Activated CD4-positive, alpha-beta T cell treated with anti-CD3 and anti-CD28 coated beads, Interleukin-2, amount 50 U/mL, for 48 hours (primary cell): ENCODE results near the gene OTOF.
A peak's percentile ranks its signal among the peaks of the same experiment; 100 is the strongest.

Experiments
- DNase-seq, 2 experiments: peaks; one replicate each; pipeline ENCODE4 v3.0.0-alpha.2; 2020

Gene OTOF

DNA sequence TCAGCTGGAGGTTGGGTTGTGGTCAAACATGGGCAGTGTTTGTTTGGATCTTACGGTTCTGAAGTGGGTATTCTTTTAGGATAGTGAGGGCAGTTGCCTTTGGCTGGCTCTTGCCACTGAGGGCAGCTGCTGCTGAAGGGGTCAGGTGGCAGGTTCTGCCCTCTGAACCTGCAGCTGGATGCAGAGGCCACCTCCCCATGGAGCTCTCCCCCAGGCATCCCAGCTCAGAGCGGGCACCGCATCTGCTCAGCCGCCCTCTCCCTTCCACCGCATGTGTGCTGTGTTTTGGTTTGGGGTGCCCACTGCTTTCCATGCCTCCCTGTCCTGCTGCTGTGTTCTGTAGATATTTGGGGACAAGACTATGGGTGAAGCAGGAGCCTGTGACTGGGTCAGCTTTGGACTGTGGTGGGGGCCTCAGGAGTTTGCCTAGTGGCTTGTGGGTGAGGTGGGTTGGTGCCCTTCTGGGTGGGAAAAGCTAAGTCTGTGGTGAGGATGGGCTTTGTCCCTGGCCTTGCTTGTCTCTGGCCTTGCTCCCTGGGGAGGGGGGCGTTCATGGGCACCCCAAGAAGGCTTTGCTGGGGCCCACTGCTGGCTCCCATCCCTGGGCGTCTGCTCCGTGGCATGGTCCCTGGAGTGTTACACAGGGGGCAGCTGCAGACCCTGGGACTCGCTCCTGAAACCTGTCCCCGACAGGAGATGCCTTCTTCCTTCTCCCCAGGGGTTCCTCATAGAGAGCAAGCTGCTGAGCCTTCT, 28.5 kb downstream of the OTOF start:
- DNase-seq: no peak

DNA sequence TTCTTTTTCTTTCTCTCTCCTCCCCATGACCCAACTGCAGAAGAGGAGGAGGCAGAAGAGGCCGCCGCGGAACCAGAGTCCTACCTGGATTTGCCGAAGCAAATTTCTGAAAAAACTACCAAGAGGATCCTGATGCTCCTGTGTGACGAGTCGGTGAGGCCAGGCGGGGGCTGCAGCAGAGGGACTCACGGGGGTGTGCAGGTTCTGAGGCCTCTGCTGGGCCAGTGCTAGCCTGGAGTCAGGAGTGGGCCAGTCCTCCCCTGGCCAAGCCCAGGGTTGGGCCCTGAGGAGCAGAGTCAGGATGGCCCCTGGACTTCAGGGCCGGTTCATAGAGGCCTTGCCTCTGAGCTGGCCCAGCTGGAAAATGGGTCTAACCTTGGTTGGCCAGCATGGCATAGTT, 29.3 kb downstream of the OTOF start:
- no peak for DNase-seq

DNA sequence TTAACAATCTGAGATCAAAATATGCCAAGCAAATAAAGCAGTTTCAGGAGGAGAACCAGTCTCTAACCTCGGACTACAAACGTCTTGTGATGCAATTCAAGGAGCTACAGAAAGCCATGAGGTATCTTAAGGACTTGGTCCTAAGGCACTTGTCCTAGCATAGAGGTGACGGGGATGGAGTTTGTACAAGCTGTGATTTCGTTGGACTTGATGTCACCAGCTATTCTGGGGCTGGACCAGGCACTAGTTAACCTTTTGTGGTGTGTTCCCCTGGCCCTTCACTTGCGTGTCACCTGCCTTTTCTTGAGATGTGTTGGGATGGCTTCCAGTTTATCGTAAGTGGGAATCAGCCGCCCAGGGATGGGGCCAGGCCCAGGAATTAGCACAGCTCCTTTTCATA, 33.7 kb downstream of the OTOF start:
- DNase-seq: no peak

DNA sequence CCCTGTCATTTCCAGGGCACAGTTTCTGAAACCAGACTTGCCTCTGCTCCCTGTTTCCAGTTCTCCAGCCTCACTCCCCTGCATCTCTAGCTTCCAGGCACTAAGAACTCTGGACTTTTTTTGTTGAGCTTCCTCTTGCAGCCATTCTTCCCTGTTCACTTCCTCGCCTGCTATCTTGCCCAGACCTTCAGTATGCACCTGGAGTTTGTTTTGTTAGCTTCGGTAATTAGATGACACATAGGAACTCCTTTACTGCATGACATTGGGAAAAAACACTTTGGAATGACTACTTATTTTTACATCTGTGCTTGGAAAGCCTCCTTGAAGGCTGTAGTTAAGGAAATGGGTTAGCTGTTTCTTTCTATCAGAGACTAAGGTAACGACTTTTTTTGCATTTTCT, 35.2 kb downstream of the OTOF start:
- DNase-seq: no peak

DNA sequence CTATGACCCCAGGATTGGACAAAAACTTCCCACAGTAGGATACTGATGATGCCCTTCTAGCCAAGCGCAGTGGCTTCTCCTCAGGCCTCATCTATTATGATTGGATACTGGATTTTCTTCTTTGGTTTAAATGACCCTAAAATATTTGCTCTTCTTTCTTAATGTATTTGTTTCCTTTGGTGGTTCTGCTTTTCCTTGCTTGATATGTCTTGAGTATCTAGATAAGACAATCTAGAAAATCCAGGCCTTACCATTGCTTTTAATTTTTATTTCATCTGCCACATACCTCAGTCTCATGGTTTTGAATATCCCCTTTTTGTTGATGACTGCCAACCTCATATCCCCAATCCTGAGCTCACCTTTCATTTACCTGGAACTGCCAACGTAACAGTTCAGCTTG, 35.6 kb downstream of the OTOF start:
- DNase-seq: no peak

DNA sequence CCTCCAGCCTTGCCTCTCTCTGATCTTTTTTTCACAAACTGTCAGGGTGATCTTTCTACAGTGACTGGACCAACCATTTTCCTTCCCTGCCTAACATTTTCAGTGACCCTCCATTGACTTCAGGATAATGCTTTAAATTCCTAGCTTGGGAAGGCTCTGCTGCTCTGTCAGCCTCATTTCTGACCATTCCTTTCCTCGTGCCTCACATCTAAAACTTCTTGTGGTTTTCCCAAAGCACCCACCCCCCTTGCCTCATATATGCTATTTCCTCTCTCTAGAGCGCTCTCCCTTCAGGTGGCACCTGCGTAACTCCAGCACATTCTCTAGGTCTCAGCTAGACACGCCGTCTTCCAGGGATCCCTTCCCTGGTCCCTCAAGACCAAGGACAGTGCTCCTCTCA, 39.0 kb downstream of the OTOF start:
- no peak for DNase-seq

DNA sequence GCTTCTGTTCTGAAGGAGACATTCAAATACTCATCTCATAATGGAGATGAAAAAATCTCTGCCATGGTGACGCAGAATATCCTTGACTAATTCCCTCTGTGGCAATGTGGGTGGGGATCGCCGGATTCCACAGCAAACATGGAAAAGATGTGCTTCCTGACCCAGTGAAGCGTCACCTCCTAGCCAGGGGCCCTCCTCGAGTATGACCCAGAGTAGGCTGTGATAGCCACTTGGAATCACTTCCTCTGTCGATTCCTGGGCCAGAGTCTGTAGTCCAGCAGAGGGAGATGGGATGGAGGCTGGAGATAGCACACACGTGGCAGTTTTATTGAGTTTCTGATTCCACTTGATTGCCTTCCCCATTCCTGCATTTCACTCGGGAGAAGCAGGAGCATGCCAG, 39.4 kb downstream of the OTOF start:
- no peak for DNase-seq

DNA sequence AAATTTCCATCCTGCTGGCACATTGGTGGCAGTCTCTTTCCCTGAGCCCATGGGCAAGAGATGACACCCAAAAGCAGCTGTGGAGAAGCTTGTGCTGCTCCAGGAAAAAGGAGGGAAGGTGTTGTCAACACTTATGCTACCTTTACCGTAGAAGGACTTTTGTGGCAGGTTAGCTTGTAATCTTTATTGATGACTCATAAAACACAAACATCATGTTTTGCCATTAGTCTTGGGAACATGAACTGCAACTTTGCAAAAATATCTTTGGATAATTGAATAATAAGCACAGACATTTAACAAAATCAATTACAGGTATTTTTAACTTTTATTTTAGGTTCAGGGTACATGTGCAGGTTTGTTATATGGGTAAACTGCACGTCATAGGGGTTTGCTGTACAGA, 42.8 kb downstream of the OTOF start:
- no peak for DNase-seq

DNA sequence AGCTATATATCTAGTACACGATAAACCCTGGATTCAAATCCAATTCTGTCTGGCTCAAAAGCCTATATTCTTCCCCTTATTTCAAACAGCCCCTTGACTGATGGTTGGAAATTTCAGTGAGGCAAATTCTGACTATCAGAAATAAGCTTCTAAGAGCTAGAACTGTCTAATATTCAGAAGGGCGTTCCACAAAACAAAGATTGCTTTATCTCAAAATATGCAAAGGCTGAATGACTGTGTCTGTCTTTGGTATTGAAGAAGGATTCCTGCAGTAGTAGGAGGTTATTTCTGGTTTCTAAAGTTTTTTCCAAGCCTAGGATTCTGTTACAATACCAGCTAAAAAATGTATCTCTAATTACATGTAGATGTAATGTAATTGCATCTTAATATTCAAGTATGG, 45.1 kb downstream of the OTOF start:
- no peak for DNase-seq

DNA sequence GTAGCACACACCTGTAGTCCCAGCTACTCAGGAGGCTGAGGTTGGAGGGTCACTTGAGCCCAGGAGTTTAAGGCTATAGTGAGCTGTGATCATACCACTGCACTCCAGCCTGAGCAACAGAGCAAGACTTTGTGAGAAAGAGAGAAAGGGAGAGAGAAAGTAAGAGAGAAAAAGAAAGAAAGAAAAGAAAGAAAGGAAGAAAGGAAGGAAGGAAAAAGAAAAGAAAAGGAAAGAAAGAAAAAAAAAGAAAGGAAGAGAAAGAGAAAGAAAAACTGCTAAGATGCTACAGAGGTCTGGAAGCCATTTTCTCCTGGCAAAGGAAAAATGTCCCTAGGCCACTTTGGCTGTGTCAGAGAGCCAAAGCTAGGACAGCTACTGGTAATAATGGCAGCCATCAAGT, 45.6 kb downstream of the OTOF start:
- no peak for DNase-seq

DNA sequence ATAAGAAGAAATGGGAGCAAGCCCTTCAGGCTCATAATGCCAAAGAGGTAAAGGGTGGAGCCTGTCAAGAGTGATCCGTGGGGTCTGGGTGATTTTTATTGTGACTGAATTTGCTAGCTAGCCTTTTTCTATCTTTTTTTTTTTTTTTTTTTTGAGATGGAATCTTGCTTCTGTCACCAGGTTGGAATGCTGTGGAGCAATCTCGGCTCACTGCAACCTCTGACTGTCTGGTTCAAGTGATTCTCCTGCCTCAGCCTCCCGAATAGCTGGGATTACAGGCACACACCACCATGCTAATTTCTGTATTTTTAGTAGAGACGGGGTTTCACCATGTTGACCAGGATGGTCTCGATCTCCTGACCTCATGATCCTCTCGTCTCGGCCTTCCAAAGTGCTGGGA, 47.1 kb downstream of the OTOF start:
- no peak for DNase-seq

DNA sequence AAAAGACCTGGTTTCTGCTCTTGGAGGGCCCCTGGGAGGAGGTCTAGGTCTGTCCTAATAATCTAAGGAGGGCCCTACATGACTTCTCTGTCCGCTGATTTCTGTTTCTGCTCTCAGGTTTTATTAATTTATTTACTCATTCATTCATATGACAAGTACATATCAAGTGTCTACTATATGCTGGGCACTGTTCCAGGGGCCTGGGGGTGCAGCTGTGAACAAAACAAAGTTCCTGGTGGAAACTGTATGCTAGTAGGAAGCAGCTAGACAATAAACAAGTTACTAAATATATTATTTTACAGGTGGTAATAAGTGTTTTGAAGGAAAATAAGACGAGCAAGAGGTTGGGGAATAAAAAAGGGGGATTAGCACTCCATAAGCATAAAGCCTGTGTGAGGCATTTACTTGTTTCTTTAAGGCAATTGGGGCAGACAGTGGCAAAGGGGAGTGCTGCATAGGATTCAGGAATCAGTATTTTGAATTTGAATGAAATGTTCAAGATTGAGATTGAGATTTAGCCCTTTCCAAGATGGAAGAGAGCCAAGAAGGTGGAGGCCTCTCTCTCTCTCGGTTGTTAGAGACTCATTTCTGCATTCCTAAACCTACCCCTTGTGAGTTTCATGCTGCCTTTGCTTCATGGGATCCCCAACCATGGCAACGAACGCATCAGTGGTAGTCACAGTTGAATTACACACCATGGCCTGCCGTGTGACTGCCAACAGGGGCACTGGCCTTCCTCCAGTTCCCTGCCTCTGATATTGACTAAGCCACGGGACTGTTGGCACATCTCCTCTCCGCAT, 47.9 kb downstream of the OTOF start:
- no peak for DNase-seq

DNA sequence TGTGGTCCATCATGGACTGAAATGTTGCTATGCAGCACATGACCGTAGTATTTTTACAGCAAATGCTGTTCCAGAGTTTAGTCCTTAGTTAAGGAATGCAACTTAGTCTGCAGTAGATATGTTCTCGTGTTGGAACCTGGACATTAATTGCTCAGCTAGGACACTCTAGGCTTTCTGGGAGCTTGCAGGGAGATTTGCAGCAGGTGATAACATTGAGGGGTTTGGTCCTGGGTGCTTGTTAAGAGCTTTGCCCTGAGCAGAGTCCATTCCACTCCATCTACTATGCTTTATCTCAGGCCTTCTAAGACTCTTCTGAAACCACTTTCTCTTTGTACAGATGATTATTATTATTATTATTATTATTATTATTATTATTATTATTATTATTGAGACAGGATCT, 49.1 kb downstream of the OTOF start:
- DNase-seq: no peak

DNA sequence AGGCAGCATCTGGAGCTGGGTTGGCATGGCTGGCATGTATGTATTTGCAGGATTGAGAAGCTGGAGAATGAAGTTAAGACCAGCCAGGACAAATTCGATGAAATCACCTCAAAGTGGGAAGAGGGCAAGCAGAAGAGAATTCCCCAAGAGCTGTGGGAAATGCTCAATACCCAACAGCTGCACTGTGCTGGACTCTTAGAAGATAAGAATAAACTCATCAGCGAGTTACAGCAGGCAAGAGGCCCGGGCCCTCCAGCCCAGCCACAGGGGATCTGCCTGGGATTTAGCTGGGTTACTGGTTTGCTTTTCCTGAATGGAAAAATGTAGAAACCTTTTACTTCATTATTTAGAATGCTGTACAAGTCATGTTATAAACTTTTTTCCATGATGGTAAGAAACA, 53.7 kb downstream of the OTOF start:
- no peak for DNase-seq

DNA sequence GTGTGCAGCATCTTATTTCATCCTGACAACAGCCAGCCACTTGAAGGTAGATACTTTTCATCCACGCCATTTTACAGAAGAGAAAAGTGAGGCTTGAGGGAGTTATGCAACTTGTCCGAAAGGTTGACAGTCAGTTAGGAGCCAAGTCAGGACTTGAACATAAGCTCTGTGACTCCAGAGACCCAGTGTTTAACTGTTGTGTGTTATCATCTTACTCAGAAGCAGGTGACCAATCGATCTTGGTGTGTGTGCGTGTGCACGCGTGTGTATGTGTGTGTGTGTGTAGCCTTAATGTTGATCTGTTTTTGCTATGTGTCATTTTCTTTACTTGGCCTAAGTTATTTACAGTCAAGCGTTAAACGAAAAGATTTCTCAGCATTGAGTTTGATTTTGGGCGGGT, 54.2 kb downstream of the OTOF start:
- no peak for DNase-seq

DNA sequence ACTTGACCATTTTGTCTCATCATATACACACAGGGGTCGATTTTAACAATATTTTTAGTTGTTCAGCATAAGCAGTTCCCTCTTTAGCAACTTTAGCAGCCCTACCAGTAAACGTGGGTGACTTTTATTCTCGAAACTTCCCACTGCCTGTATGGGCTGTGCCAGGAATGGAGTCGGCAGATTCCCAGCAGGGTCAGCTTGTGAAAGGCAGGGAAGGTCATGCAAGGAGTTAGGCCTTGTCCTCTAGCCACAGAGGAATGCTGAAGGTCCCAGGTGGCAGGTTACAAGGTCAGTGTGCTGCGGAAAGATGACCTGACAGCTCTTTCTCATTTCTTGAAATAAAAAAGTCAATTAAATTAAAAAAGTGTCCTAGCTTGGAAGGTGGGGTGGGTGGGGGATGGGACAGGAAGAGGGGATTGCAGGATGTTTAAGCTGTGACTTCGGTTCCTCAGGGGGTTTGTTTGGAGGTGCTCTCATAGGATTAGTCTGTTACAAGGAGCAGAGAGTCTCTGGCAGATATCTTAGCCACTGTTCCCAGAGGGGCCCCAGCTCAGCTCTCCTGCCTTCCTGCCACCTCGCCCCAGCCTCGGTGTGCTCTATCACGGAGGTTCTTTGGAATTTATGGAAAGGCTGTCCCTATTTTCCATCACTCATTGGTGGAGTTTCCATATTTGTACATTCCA, 54.8 kb downstream of the OTOF start:
- no peak for DNase-seq

DNA sequence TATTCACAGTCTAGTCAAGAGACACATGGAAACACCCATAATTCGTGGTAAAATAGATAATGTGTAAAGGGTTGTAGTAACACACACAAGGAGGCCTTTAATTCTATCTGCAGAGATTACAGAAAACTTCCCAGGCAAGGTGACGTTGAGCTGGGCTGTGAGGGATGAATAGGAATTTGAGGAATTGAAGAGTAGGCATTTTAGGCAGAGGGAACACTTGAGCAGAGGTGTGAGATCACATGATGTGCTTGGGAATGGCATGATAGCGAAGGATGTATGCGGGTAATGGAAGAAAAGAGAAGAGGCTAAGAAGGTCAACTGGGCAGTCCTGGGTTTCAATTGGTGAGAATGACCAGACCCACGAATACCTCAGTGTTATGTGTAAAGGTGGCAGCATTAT, 56.0 kb downstream of the OTOF start:
- no peak for DNase-seq

DNA sequence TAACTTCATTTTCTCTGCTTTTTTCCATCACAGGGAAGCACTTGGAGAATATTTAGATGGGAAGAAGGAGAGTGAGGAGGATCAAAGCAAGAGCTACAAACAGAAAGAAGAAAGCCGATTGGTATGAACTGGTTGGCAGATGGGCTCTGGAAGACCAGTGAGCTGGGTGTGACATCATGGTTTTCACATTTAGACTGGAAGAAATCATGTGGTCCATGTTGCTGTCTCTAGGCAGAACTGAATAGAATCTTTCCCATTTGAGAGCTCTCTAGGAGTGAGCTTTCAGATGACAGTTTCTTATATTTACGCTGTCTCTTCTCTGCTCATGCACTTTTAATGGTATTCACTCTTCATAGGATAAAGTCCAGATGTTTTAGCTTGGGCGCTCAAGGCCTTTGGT, 63.6 kb downstream of the OTOF start:
- no peak for DNase-seq

DNA sequence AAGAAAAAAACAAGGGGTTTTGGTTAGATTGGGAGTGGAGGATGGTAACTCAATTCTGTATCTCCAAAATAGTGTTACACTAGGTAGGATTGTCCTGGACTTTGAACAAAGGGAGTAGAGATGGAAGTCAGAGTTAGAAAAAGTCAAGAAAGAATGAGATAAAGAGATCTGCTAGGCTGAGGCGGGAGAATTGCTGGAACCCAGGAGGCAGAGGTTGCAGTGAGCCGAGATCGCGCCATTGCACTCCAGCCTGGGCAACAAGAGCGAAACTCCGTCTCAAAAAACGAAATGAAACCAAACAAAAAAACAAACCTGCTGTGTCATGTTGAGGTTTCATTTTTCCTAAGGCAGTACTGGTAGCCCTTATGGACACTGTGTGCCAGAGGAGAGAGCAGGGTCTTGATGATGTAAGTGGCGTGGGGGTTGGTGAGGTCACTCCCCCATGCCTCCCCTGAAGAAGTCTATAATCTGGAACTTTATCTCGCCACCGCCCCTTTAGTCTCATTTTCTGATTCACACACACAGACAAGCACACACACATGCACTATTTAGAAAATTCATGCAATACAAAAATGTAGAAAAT, 65.7 kb downstream of the OTOF start:
- DNase-seq: peak in 1 of 2 experiments; percentile 9

DNA sequence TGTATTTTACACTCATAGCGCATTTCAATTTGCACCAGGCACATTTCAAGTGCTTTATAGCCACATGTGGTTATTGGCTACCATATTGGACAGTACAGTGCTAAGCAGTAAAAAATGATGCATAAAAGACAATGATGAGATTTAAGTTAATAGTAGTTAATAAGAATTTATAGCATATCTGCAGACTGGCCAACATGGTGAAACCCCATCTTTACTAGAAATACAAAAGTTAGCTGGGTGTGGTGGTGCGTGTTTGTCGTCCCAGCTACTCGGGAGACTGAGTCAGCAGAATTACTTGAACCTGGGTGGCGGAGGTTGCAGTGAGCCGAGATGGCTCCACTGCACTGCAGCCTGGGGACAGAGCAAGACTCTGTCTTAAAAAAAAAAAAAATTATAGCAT, 66.5 kb downstream of the OTOF start:
- no peak for DNase-seq

DNA sequence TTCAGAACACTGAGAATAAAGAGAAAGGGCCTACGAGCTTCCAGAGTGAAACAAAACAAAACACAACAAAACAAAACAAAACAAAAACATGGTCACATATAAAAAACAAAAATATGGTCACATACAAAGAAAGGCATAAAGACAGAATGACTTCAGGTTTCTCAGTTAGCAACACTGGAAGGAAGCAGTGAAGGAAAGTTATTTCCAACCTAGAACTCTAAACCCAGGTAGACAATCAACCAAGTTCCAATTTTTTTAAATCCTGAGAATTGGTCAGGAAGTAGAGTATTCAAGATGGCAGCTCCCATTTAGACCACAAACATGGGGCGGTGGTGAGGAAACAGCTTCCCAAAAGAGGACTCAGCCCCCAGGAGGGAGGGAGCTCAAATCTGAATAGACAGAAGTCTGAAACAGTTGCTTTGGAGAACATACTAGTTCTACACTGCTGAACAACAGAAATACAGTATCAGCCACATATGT, 67.1 kb downstream of the OTOF start:
- no peak for DNase-seq

DNA sequence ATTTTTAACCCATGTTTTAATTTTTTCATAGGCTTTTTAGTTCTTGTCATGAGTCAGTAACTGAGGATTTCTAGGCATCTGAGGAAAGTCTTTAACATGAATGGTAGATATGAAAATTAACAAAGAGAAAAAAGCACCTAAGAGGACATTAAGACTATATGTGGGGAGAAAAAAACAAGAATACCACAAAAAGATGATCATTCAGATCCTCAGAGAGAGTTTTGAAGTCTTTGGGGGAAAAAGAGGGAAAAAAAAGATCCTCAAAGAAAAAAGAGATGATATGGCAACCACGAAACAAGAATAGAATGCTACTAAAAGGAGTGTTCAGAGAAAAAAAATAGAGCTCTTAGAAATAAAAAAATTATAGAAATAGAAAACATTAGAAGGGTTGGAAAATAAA, 68.1 kb downstream of the OTOF start:
- DNase-seq: no peak

DNA sequence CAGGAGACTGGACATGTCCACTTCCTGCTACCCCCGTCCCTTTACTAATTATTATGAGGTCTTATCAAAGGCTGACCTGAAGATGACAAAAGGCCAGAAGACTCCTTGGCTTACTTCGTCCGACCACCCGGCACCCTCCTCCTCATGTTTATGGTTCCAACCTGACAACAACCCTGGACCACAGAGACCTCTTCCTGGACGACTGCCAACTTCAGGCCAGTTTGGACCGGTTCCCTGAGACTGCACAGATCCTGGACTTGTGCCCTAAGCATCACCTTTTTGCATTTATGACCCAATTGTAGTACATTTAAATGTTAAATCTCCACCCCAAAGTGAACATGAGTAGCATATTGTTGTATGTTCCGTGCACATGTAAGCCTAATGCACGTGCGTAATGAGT, 70.4 kb downstream of the OTOF start:
- DNase-seq: no peak
